ENCODE data around the gene EPHB4. TPM values are rescaled to one million over a fixed set of nuclear protein-coding genes. Genes with fewer than 3 reads are reported as not detected.
A peak's percentile ranks its signal among the peaks of the same experiment; 100 is the strongest.

The EPHB4 gene
- total RNA-seq, 1 donor from 2014 or later: 4.1 TPM

- no peaks in the 10 kb centered on the region for H3K27me3 Mint-ChIP-seq
- TF ChIP-seq CTCF (IDR thresholded peaks at IDR 0.05): no peak
- DNase-seq: no peak
- H3K9me3 Mint-ChIP-seq: no peaks in the 10 kb centered on the region
- POLR2A ChIA-PET: interaction anchor here (1.0 to 3.5 kb wide), 5 partner anchors 10 to 49 kb away, joined by 3 to 17 read pairs (median 5); partner anchors contain the start of genes SRRT and UFSP1
- no peak overlapping the region for H3K27ac Mint-ChIP-seq
- CTCF ChIA-PET: interaction anchor here (0.6 to 3.2 kb wide), 2 partner anchors 54 to 149 kb away, joined by 3 to 57 read pairs; partner anchors contain the start of gene POP7
- no peak for ATAC-seq (ENCODE audit: low read depth)
- H3K4me3 Mint-ChIP-seq: peak overlapping the region; percentile 38
- intact Hi-C loops (cut with micrococcal nuclease): no loop called here
- H3K4me1 Mint-ChIP-seq: peaks cover 21% of the 10 kb centered on the region
- peaks cover 29% of the 10 kb centered on the region for H3K36me3 Mint-ChIP-seq (ENCODE audit: low read depth)
Observed at GRCh38 chr7:100854146-100854895, 27.0 kb upstream of the EPHB4 start.

GRCh38 chr7:100852048-100852872, 24.9 kb upstream of the EPHB4 start, which contains the start of gene SLC12A9:
SLC12A9 (plus strand) TSS chr7:100852713; CDS start chr7:100854198, 1,485 bp downstream.
- peak; percentile 93 for ATAC-seq (ENCODE audit: low read depth)
- peak; percentile 79 for TF ChIP-seq CTCF (IDR thresholded peaks at IDR 0.05)
- Mint-ChIP-seq H3K27me3 (no peaks in the 10 kb centered on the region), H3K4me3 (peak within 1 kb of the TSS; percentile 89), H3K27ac (peak within 1 kb of the TSS; percentile 75), H3K36me3 (ENCODE audit: low read depth) (peaks cover 18% of the 10 kb centered on the region), H3K9me3 (no peaks in the 10 kb centered on the region), H3K4me1 (peaks cover 21% of the 10 kb centered on the region)
- intact Hi-C loops (cut with micrococcal nuclease): loop anchor here (1.0 to 2.0 kb wide), 13 partner anchors 15 to 383 kb away; partner anchors contain the start of genes EPHB4, FBXO24 and LRCH4
- ChIA-PET POLR2A (interaction anchor here (0.6 to 3.5 kb wide), 22 partner anchors 13 to 465 kb away, joined by 3 to 26 read pairs (median 6); partner anchors contain the start of genes FBXO24, LRCH4, POP7 and SRRT), CTCF (interaction anchor here (0.5 to 3.6 kb wide), 21 partner anchors 9 to 306 kb away, joined by 3 to 64 read pairs (median 3); partner anchors contain the start of genes GIGYF1, POP7, SRRT and UFSP1)
- DNase-seq: peak; percentile 83

DNA sequence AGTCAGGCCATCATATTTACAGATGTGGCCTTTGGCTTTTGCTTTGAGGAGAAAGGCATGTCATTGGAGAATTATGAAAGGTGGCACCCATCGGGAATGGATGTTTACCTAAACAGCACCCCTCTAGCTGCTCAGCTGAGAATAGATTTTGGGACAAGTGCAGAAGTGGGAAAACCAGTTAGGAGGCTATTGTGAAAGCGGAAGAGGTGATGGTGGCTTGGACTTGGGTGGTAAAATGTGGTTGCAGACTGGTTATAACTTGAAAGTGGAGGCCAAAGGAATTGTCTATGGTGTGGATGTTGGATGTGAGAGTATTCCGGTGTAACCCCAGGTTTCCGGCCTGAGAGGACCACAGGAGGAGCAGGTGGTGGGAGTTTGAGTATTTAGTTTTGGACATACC, 20.0 kb upstream of the EPHB4 start:
- ChIA-PET CTCF (interaction anchor here (1.2 kb wide), 1 partner anchor 48 kb away, joined by 4 read pairs; no protein-coding TSS in a partner anchor), POLR2A (no interaction called here)
- Mint-ChIP-seq H3K27ac (no peak overlapping the region), H3K27me3 (no peaks in the 10 kb centered on the region), H3K9me3 (no peaks in the 10 kb centered on the region), H3K36me3 (ENCODE audit: low read depth) (no peaks in the 10 kb centered on the region), H3K4me1 (peaks cover 5% of the 10 kb centered on the region), H3K4me3 (no peak overlapping the region)
- intact Hi-C loops (cut with micrococcal nuclease): no loop called here
- ATAC-seq (ENCODE audit: low read depth) (no peak), DNase-seq (no peak)
- no peak for TF ChIP-seq CTCF (IDR thresholded peaks at IDR 0.05)

DNA sequence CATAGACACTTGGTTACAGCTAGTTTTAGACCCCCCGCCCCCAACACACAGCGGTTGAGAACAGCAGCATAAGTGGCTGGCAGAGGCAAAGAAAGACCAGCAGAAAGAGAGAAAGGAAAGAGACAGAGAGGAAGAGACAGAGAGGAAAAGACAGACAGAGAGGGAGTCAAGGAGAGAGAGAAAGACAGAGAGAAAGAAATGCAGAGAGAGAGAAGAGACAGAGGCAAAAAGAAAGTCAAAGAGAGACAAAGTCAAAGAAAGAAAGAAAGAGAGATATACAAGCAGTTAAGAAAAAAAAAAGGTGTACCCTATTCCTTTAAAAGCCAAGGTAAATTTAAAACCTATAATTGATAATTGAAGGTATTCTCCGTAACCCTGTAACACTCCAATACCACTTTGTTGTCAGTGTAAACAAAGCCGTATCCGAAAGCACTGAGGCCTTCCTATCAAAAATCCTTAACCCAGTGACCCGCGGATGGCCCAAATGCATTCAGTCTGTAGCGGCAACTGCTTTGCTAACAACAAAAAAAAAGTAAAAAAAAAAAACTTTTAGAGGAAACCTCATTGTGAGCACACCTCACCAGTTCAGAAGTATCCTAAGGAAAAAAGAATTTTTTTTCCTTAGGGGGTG, 13.3 kb upstream of the EPHB4 start:
- H3K27me3 Mint-ChIP-seq: no peaks in the 10 kb centered on the region
- ChIA-PET POLR2A (no interaction called here), CTCF (no interaction called here)
- no peak for ATAC-seq (ENCODE audit: low read depth)
- no peak for TF ChIP-seq CTCF (IDR thresholded peaks at IDR 0.05)
- no peak for DNase-seq
- peaks cover 16% of the 10 kb centered on the region for H3K4me1 Mint-ChIP-seq
- no peaks in the 10 kb centered on the region for H3K9me3 Mint-ChIP-seq
- no peak overlapping the region for H3K27ac Mint-ChIP-seq
- no peaks in the 10 kb centered on the region for H3K36me3 Mint-ChIP-seq (ENCODE audit: low read depth)
- intact Hi-C loops (cut with micrococcal nuclease): no loop called here
- no peak overlapping the region for H3K4me3 Mint-ChIP-seq
